Stimulated activated CD8-positive, alpha-beta memory T cell treated with anti-CD3 and anti-CD28 coated beads, Interleukin-4, amount 100 ng/mL, for 4 hours (primary cell): ENCODE measurements around the gene PTPN4.
A peak's percentile ranks its signal among the peaks of the same experiment; 100 is the strongest.

ENCODE experiments used
- DNase-seq, 2 donors: peaks; one replicate each; pipeline ENCODE4 v3.0.0-alpha.2; 2020; ENCODE audit warnings: low read depth in 2 of 2, low spot score in 1 of 2

The PTPN4 gene

DNA sequence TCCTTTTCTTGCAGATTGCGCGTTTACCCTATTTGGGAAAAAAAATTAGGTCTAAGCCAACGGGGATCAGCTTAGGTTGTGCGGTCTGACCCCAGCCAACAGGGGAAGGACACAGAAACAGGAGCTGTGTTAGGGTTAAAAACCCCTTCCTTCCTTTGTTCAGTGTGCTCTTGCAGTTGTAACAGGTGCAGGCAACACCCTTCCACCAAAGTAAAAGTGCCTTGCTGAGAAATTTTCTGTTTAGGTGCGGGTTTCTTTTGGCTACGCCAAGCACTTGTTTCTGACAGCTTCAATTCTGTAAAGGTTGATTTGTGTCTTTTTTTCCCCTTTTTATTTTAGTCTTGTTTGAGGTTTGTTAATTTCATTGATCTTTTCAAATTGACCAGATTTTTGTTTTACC, 92.5 kb downstream of the PTPN4 start:
- DNase-seq = no peak

GRCh38 chr2:119853777-119854399, 94.2 kb downstream of the PTPN4 start:
- DNase-seq = no peak

- no peak for DNase-seq
These were observed 96.8 kb downstream of the PTPN4 start for GRCh38 chr2:119856469-119856901.

GRCh38 chr2:119857742-119858141, 98.0 kb downstream of the PTPN4 start:
- no peak for DNase-seq

- DNase-seq = no peak
These were observed 99.8 kb downstream of the PTPN4 start for GRCh38 chr2:119859528-119859927.

DNA sequence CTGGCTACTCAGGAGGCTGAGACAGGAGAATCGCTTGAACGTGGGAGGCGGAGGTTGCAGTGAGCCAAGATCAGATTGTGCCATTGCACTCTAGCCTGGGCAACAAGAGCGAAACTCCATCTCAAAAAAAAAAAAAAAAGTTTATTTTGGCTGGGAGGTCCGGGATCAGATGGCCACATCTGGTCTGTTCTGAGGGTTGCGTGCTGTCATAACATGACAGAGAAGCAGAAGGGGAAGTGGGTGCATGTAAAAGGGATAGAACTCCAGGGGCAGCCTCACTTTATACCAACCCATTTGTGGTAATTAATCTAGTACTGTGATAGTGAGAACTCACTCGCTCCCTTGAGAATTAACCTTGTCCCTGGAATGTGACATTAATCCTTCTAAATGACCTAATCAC, 101.2 kb downstream of the PTPN4 start:
- DNase-seq = no peak

DNA sequence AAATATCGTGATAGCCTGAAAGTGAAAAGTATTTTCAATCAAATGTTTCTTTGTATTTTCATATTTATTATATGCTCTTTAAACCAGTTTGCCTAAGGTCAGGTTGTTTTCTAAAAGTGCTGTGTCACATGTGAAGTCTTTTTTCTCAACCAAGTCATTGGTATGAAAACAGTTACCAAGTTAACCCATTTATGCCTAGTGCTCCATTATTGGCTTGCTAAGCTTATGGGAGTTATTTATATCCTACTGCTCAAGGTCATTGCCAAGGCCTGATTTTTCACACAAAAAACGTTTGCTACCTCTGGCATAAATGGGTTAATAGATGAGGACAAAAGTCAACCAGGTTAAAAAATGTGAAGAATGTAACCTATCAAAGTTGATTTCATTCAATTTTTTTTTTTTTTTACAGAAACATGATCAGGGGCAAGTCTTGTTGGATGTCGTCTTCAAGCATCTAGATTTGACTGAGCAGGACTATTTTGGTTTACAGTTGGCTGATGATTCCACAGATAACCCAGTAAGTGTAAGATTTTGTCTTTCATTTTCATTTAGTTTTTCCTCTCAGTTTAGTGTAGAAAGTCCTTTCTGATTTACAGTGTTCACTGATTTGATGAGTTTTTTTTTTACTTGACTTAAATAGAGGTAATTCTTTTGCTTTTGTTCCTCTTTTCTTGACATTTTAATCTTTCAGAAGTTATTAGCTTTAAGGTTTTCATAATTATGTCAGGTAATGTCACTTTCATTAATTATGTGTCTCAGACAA, 102.6 kb downstream of the PTPN4 start:
- DNase-seq = no peak

DNA sequence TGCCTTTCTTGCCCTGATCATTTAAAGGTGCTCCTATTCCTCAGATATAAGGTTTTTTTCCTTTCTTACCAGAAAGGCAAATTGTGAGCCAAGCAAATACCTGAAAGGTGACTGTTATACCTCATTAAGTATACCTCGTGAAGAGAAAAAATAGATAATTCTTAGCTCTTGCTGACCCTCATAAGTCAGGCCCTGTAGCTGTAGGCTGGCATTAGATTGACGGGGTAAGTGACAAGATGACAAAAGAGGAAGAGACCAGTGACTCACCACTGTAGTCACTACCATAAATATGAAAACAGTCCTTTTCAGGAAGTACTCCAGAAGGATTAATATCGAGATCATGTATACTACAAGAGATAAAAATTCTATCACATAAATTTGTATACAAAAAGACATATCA, 104.6 kb downstream of the PTPN4 start:
- no peak for DNase-seq

DNA sequence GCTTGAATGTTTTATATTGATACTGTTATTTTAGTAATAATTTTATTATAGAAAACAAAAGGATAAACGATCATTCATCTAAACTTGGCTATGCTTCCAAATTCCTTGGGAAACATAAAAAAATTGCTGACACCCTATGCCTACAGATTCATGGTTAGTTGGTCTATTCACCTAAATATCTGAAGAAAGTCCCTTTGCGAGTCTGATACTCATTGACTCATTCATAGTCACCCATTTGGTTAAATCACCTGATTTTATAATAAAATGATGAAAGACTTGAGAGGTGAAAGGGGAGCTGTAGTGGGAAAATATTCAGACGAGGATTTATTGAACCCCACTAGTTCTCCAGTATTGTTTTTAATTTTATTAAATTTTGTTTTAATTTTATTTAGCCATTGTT, 112.0 kb downstream of the PTPN4 start:
- DNase-seq = no peak

GRCh38 chr2:119873350-119874315, 113.9 kb downstream of the PTPN4 start:
- DNase-seq = no peak

DNA sequence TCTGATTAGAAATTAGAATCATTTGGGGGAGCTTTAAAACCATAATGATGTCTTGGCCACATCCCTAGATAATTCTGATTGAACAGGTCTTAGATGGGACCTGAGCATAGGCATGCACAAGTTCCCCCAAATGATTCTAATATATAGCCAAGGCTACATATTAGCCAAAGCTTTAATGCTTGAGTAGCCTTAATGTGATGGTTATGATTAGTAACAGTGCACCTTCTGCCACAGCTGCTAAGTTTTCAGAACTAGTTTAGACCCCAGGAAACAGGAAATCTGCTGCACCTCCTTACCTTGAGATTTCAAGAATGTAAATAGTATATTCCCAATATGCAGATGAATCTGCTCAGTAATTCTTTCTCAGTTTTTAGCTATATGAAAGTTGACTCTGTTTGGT, 119.8 kb downstream of the PTPN4 start:
- no peak for DNase-seq

DNA sequence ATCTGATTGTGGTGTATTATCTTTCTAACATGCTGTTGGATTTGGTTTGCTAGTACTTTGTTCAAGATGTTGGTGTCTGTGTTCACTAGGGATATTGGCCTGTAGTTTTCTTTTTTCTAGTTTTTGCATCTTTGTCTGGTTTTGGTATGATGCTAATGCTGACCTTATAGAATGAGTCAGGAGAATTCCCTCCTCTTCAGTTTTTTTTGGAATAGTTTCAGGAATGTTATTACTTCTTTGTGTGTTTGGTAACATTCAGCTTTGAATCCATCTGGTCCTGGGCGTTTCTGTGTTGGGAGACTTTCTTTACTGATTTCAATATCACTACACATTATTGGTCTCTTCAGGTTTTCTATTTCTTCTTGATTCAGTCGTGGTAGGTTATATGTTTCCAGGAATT, 129.0 kb downstream of the PTPN4 start:
- no peak for DNase-seq

- no peak for DNase-seq
These were observed 138.1 kb downstream of the PTPN4 start for GRCh38 chr2:119897736-119898395.

DNA sequence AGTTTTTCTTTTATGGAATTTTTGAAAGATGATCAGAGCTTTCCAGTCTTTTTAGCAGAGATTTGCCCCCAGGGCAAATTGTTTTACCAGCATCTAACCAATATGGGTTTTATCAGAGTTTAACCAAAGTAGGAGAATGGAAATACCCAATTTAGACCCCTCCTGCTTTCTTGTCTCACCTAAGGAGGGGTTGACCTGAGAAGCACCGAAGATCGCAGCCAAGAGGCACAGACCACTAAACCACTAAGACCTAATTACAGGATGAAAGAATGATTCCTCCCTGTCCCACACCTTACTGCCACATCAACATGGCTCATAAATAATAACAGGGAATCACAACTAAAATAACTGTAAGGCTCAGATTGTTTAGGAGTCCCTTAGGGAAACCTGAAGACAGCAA, 141.3 kb downstream of the PTPN4 start:
- no peak for DNase-seq

DNA sequence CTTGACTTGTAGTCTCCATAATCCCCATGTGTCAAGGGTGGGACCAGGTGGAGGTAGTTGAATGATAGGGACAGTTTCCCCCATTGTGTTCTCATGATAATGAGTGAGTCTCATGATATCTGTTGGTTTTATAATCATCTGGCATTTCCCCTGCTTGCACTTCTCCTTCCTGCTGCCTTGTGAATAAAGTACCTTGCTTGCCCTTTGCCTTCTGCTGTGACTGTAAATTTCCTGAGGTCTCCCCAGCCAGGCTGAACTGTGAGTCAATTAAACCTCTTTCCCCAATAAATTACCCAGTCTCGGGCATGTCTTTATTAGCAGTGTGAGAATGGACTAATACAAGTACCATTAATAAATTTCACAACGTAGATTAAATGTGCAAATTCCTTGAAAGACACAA, 150.8 kb downstream of the PTPN4 start:
- DNase-seq = no peak

DNA sequence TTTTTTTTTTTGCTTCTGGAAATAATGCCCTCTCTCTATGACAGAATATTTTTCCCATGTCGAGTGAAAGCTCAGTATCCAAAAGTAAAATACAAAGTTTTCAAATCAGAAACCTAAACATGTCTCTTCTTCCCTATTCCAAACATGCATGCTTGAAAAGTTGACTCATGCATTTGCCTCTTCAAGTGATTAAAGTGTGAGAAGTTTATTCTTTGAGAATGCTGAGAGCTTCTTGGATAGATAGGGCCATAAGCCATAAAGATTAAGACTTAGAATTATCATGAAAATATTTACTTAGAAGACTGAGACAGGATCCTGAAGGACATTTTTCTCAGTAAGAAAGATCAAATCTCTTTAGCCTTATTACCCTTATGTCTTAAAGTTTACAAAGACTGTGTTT, 154.5 kb downstream of the PTPN4 start:
- no peak for DNase-seq

GRCh38 chr2:119921825-119922224, 162.1 kb downstream of the PTPN4 start:
- DNase-seq = no peak

DNA sequence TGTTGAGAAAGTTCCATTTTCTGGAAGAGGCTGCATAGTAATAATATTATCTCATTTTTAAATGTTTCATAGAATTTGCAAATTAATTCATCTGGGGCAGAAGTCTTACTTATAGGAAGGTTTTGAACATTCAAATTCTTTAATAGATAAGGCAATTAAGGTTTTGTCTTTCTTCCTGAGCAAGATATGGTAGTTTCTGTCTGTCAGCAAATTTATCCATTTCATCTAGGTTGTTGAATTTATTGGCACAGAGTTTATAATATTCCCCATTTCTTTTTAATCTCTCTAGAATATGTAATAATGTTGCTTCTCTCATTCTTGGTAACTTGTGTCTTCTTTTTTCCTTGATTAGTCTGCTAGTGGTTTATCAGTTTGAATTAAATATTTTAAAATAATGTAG, 163.0 kb downstream of the PTPN4 start:
- no peak for DNase-seq

DNA sequence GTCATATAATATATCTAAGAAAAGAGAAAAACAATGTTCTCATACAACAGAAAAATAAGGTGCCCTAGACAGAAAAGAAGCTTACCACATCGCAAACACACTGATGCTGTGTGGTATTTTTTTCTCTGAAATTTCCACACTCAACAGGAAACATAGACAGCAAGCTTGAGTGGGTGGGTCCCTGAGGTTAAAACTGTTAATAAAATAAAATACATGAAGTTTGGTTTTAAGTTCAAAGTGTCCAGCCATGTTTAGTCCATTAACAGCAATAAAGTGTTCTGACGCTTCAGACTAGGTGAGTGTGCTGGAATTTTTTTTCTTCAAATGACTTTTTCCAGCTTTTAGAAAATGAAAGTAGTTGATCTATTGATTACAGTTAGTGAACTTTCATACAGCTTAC, 169.8 kb downstream of the PTPN4 start:
- DNase-seq = peak in 1 of 2 donors; percentile 1

- DNase-seq = no peak
These were observed 173.1 kb downstream of the PTPN4 start for GRCh38 chr2:119932809-119933208.

DNA sequence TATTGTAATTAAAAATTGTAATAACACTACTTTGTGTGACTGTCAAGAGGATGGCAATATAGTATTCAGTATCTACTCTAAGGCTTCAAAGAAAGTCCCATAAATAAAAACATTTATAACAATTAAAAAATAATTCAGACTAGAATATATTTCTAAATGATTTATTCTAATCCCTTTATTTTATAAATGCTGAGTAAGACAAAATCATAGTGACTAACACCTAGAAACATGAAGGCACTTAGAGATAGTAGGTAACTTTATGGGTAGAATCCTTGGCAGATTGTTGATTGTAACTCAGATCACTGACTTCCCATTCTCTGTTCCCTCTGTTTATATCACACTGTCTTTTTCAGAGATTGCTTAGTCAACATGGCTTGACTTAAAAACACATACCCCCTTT, 174.6 kb downstream of the PTPN4 start:
- DNase-seq = no peak
